H9 (cell line): ENCODE measurements around the gene NFAM1. TPM values are rescaled to one million over a fixed set of nuclear protein-coding genes. Genes with fewer than 3 reads are reported as not detected.

Source experiments
- DNase-seq: peaks from one replicate; pipeline ENCODE4 v3.0.0-alpha.2; 2017
- H2AFZ ChIP-seq: one replicate; pipeline ENCODE4 v1.6.1; 2013; ENCODE audit warnings: mild to moderate bottlenecking, low read length, control low read depth, moderate library complexity
- H2AK5ac ChIP-seq: 2 replicates; pipeline ENCODE4 v1.6.1; 2013; ENCODE audit warnings: low read length, control low read depth, mixed read lengths; ENCODE audit not compliant: insufficient read length
- H2BK120ac ChIP-seq: one replicate; pipeline ENCODE4 v1.6.1; 2013; ENCODE audit warnings: low read depth, mild to moderate bottlenecking, low read length, control low read depth, inconsistent platforms; ENCODE audit not compliant: poor library complexity, severe bottlenecking
- H2BK12ac ChIP-seq: 2 replicates; pipeline ENCODE4 v1.6.1; 2013; ENCODE audit warnings: low read length, control low read depth, mixed read lengths, low read depth; ENCODE audit not compliant: insufficient read length
- H2BK15ac ChIP-seq: 2 replicates; pipeline ENCODE4 v1.6.1; 2013; ENCODE audit warnings: low read depth, low read length, control low read depth
- H2BK20ac ChIP-seq: one replicate; pipeline ENCODE4 v1.6.1; 2013; ENCODE audit warnings: low read depth, mild to moderate bottlenecking, low read length, control low read depth, inconsistent platforms; ENCODE audit not compliant: poor library complexity, severe bottlenecking
- H2BK5ac ChIP-seq: 2 replicates; pipeline ENCODE4 v1.6.1; 2013; ENCODE audit warnings: low read length, control low read depth, mixed read lengths; ENCODE audit not compliant: insufficient read length
- H3K14ac ChIP-seq: 2 replicates; pipeline ENCODE4 v1.6.1; 2013; ENCODE audit warnings: low read length, control low read depth; ENCODE audit not compliant: insufficient read depth
- H3K18ac ChIP-seq: 2 replicates; pipeline ENCODE4 v1.6.1; 2013; ENCODE audit warnings: low read depth, mild to moderate bottlenecking, mixed read lengths, low read length, control low read depth; ENCODE audit not compliant: insufficient read length
- H3K23ac ChIP-seq: 2 replicates; pipeline ENCODE4 v1.6.1; 2013; ENCODE audit warnings: low read length, control low read depth, mixed read lengths, low read depth; ENCODE audit not compliant: insufficient read length
- H3K23me2 ChIP-seq: 2 replicates; pipeline ENCODE4 v1.6.1; 2013; ENCODE audit warnings: low read depth, mild to moderate bottlenecking, mixed read lengths, low read length, control low read depth; ENCODE audit not compliant: insufficient read length, poor library complexity, severe bottlenecking
- H3K27ac ChIP-seq: 2 replicates; pipeline ENCODE4 v1.5.1; 2013; ENCODE audit warnings: low read length, control low read depth, mixed read lengths, low read depth; ENCODE audit not compliant: insufficient read length
- H3K27me3 ChIP-seq: 2 replicates; pipeline ENCODE4 v1.6.1; 2013; ENCODE audit warnings: low read length, control low read depth, inconsistent platforms; ENCODE audit not compliant: insufficient read depth
- H3K4ac ChIP-seq: 2 replicates; pipeline ENCODE4 v1.6.1; 2013; ENCODE audit warnings: low read depth, mild to moderate bottlenecking, control low read depth, inconsistent platforms, low read length, moderate library complexity
- H3K4me1 ChIP-seq: 2 replicates; pipeline ENCODE4 v1.6.1; 2013; ENCODE audit warnings: low read length, control low read depth, inconsistent platforms; ENCODE audit not compliant: insufficient read depth
- H3K4me2 ChIP-seq: 2 replicates; pipeline ENCODE4 v1.6.1; 2013; ENCODE audit warnings: low read length, control low read depth, mixed read lengths; ENCODE audit not compliant: insufficient read length, insufficient read depth
- H3K56ac ChIP-seq: 2 replicates; pipeline ENCODE4 v1.6.1; 2013; ENCODE audit warnings: low read depth, mild to moderate bottlenecking, mixed read lengths, low read length, control low read depth; ENCODE audit not compliant: insufficient read length
- H3K79me1 ChIP-seq: 2 replicates; pipeline ENCODE4 v1.6.1; 2013; ENCODE audit warnings: low read depth, mild to moderate bottlenecking, moderate library complexity, low read length, control low read depth, inconsistent platforms; ENCODE audit not compliant: insufficient read depth, poor library complexity, severe bottlenecking
- H3K79me2 ChIP-seq: 2 replicates; pipeline ENCODE4 v1.6.1; 2013; ENCODE audit warnings: low read length, control low read depth, inconsistent platforms; ENCODE audit not compliant: insufficient read depth
- H3K9ac ChIP-seq: 2 replicates; pipeline ENCODE4 v1.6.1; 2013; ENCODE audit warnings: low read length, control low read depth, mixed read lengths; ENCODE audit not compliant: insufficient read length; ENCODE audit errors: extremely low read depth
- H3K9me3 ChIP-seq: one replicate; pipeline ENCODE4 v1.6.1; 2013; ENCODE audit warnings: low read depth, low read length, inconsistent platforms; ENCODE audit not compliant: control insufficient read depth
- H3T11ph ChIP-seq: one replicate; pipeline ENCODE4 v1.6.1; 2013; ENCODE audit warnings: mild to moderate bottlenecking, low read length, control low read depth, inconsistent platforms
- H4K20me1 ChIP-seq: one replicate; pipeline ENCODE4 v1.6.1; 2013; ENCODE audit not compliant: control insufficient read depth, insufficient read length, insufficient read depth
- H4K5ac ChIP-seq: 2 replicates; pipeline ENCODE4 v1.6.1; 2013; ENCODE audit warnings: low read depth, mild to moderate bottlenecking, mixed read lengths, low read length, control low read depth; ENCODE audit not compliant: insufficient read length
- H4K8ac ChIP-seq: replicated peaks from 2 replicates; pipeline ENCODE4 v1.6.1; 2013; ENCODE audit warnings: low read length, control low read depth, mixed read lengths, low read depth; ENCODE audit not compliant: insufficient read length
- H4K91ac ChIP-seq: 2 replicates; pipeline ENCODE4 v1.6.1; 2013; ENCODE audit warnings: low read depth, mild to moderate bottlenecking, moderate library complexity, mixed read lengths, low read length, control low read depth; ENCODE audit not compliant: insufficient read length
- H3K27ac Mint-ChIP-seq, 3 experiments: 2 replicates in 2 of 3; 3 replicates in 1 of 3; pipeline ENCODE4 v1.8.0; 2020 to 2021; ENCODE audit warnings: mixed read lengths in 3 of 3, mild to moderate bottlenecking in 1 of 3, moderate library complexity in 1 of 3
- H3K27me3 Mint-ChIP-seq: 2 replicates; pipeline ENCODE4 v1.8.0; 2021; ENCODE audit warnings: low read depth, mild to moderate bottlenecking, moderate library complexity, mixed read lengths
- H3K36me3 Mint-ChIP-seq, 3 experiments: 2 replicates in 2 of 3; 3 replicates in 1 of 3; pipeline ENCODE4 v1.8.0; 2020 to 2021; ENCODE audit warnings: low read depth in 3 of 3, mixed read lengths in 3 of 3; ENCODE audit not compliant: insufficient read depth in 1 of 3
- H3K4me1 Mint-ChIP-seq, 2 experiments: 2 replicates each; pipeline ENCODE4 v1.8.0; 2020; ENCODE audit warnings: mixed read lengths in 2 of 2
- H3K4me3 Mint-ChIP-seq, 2 experiments: 2 replicates in 1 of 2; 3 replicates in 1 of 2; pipeline ENCODE4 v1.8.0; 2020 to 2021; ENCODE audit warnings: mild to moderate bottlenecking in 2 of 2, mixed read lengths in 2 of 2, moderate library complexity in 1 of 2
- H3K9me3 Mint-ChIP-seq, 2 experiments: 2 replicates in 1 of 2; 3 replicates in 1 of 2; pipeline ENCODE4 v1.8.0; 2020; ENCODE audit warnings: mild to moderate bottlenecking in 2 of 2, mixed read lengths in 2 of 2, moderate library complexity in 1 of 2
- CTCF ChIP-seq: fragments of 200-600 bp; sonication (generic); conservative IDR thresholded peaks from 3 replicates; pipeline ENCODE4 v1.8.0; 2021; ENCODE audit warnings: antibody characterized with exemption, mild to moderate bottlenecking
- whole genome bisulfite sequencing: extraction: QIAGEN DNeasy Blood & Tissue Kit; methylation state at CpG from one replicate; pipeline ENCODE4 v1.1.7; 2013; ENCODE audit warnings: missing lambda C conversion rate, low lambda C conversion rate, mixed read lengths; ENCODE audit not compliant: insufficient read length; ENCODE audit errors: extremely low coverage; 5-methylcytosine and 5-hydroxymethylcytosine counted together
- total RNA-seq: library from RNA; stranded (reverse); gene quantifications from 2 replicates; pipeline ENCODE4 v1.2.1, GENCODE V29; 2021

Gene NFAM1
- total RNA-seq, 1 experiment from 2014 or later, result 0.68 TPM

- WGBS, result no CpG with 5 or more reads among the region's 14 CpGs
- H3K4me1 Mint-ChIP-seq, result peaks cover 28 to 43% of the 10 kb centered on the region in 2 experiments
Measured at GRCh38 chr22:42434748-42435425, 2.7 kb upstream of the NFAM1 start.

More at GRCh38 chr22:42434748-42435425, 2.7 kb upstream of the NFAM1 start:
- Histone ChIP-seq H4K5ac (no peak overlapping the region), H3T11ph (no peak overlapping the region), H3K9me3 (no peaks in the 10 kb centered on the region), H4K20me1 (no peaks in the 10 kb centered on the region), H2BK12ac (no peak overlapping the region), H3K27me3 (no peaks in the 10 kb centered on the region), H2AK5ac (no peak overlapping the region), H2BK120ac (no peak overlapping the region), H2BK5ac (no peak overlapping the region), H3K9ac (no peak overlapping the region), H3K23me2 (peaks cover 6% of the 10 kb centered on the region), H3K79me2 (no peaks in the 10 kb centered on the region), H3K27ac (no peak overlapping the region), H3K23ac (no peak overlapping the region), H3K4me1 (no peaks in the 10 kb centered on the region), H2BK20ac (no peak overlapping the region), H3K4me2 (no peak overlapping the region), H4K91ac (no peak overlapping the region), H3K14ac (no peak overlapping the region; the same call in 1 of the 2 replicates), H3K4ac (no peak overlapping the region), H2AFZ (no peak overlapping the region), H3K18ac (no peak overlapping the region), H3K56ac (no peak overlapping the region), H3K79me1 (no peaks in the 10 kb centered on the region), H2BK15ac (no peak overlapping the region), H4K8ac (no peak overlapping the region)
- TF ChIP-seq CTCF, result no peak
- Mint-ChIP-seq H3K27ac (no peak overlapping the region), H3K27me3 (peaks cover 33% of the 10 kb centered on the region), H3K4me3 (no peak overlapping the region), H3K36me3 (no peaks in the 10 kb centered on the region), H3K9me3 (no peaks in the 10 kb centered on the region; a peak in 1 of 5 replicates)
- DNase-seq, result no peak
